AG04449 (cell line): ENCODE data around the gene PCBP3.
"Not testable (repeated sequence)": the region's sequence is repeated elsewhere in the genome, so short reads cannot be mapped to it uniquely, and the experiment has no call there.

Experiments
- CTCF ChIA-PET: fragments of 350-600 bp; formaldehyde crosslinking; extraction: SDS; loops from one replicate; lab custom pipeline; 2021; ENCODE audit warnings: antibody characterized with exemption; lab: Yijun Ruan, JAX
- POLR2A ChIA-PET: fragments of 400-600, 350-600 bp; formaldehyde crosslinking; extraction: SDS; loops from one replicate; lab custom pipeline; 2020; ENCODE audit warnings: antibody characterized with exemption, inconsistent platforms; lab: Yijun Ruan, JAX
- DNase-seq: peaks from one replicate; pipeline ENCODE4 v3.0.0-alpha.2; 2010; ENCODE audit warnings: low read depth, low spot score
- H3K4me3 ChIP-seq: 2 replicates; pipeline ENCODE4 v1.5.1; 2011; ENCODE audit warnings: low read depth, mild to moderate bottlenecking, control low read depth, low read length
- TF ChIP-seq, protein P1 (sequence below): IDR thresholded peaks from one replicate; pipeline ENCODE4 v1.5.1; 2011; ENCODE audit warnings: mild to moderate bottlenecking, moderate library complexity, low read length, control low read depth, inconsistent platforms; ENCODE audit not compliant: insufficient read depth; ENCODE audit errors: missing control alignments

The PCBP3 gene

DNA sequence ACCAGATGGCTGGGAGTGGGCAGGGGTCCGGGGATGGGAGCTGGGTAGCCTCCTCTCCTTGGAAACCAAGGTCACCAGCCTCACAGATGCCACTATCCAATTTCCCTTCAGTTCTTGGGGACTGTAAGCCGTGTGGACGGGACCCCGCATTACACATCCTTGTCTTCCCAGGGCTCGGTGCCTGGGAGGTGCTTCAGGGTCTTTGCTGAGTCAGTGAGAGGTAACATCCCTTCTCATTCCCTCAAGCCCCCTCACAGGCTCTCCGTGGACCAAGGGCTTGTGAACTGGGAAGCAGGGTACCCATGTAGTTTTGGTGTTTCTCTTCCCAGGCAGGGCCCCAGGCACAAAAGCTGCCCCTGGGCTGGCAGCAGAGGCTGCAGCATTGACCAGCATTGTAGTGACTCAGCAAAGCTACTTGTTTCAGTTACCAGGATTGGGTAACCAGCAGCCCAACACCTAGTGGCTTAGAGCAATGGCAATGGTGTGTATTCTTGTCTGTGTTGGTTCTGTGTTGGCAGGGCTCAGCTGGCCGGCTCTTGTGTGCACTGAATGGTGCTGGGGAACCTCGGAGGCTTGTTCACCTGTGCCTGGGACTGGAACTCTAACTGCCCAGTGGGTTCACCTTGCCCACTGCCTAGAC is 24.6 kb upstream of the PCBP3 start:
- DNase-seq, result no peak
- POLR2A ChIA-PET, result interaction anchor here (0.6 kb wide), 1 partner anchor 877 kb away, joined by 3 read pairs; no protein-coding TSS in a partner anchor
- TF ChIP-seq, protein P1, sequence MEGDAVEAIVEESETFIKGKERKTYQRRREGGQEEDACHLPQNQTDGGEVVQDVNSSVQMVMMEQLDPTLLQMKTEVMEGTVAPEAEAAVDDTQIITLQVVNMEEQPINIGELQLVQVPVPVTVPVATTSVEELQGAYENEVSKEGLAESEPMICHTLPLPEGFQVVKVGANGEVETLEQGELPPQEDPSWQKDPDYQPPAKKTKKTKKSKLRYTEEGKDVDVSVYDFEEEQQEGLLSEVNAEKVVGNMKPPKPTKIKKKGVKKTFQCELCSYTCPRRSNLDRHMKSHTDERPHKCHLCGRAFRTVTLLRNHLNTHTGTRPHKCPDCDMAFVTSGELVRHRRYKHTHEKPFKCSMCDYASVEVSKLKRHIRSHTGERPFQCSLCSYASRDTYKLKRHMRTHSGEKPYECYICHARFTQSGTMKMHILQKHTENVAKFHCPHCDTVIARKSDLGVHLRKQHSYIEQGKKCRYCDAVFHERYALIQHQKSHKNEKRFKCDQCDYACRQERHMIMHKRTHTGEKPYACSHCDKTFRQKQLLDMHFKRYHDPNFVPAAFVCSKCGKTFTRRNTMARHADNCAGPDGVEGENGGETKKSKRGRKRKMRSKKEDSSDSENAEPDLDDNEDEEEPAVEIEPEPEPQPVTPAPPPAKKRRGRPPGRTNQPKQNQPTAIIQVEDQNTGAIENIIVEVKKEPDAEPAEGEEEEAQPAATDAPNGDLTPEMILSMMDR, result no peak
- no peak overlapping the region for H3K4me3 ChIP-seq
- CTCF ChIA-PET, result interaction anchor here (1.6 kb wide), 1 partner anchor 63 kb away, joined by 5 read pairs; no protein-coding TSS in a partner anchor

DNA sequence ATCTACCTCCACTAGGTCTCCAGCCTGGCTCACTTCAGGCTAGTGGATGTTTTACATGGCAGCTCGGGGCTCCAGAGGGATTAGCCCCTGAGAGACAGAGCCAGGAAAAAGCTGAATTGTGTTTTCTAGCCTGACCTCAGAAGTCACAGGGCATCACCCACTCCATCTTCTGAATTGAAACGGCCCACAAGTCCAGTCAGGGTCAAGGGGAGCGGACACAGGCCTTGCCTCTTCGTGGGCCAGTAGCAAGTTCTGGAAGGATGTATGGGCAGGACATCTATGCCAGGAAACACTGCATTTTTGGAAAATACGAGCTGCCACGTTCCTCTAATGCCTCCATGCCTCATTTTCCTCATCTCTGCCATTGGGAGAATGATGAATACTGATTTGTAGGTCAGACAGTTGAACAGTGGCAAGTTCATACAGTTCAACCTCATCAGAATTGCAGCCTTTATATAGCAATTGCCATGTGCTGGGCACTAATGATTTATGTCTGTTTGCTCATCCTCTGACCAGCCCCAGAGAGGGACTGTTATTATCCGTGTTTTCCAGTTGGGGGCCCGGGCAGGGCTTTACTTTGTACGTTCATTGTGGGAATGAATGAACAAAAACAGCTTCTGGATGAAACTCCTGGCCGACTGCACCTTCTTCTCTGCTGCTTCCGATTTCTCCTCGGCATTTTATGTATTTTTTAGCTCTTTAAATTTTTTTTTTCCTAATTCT is 23.2 kb upstream of the PCBP3 start:
- TF ChIP-seq, protein P1, result no peak
- DNase-seq, result no peak
- CTCF ChIA-PET, result interaction anchor here (0.8 to 1.6 kb wide), 4 partner anchors 21 to 64 kb away, joined by 3 to 6 read pairs (median 4); no protein-coding TSS in a partner anchor
- H3K4me3 ChIP-seq, result no peak overlapping the region
- POLR2A ChIA-PET, result interaction anchor here (1.8 kb wide), 1 partner anchor 8 kb away, joined by 6 read pairs; no protein-coding TSS in a partner anchor

DNA sequence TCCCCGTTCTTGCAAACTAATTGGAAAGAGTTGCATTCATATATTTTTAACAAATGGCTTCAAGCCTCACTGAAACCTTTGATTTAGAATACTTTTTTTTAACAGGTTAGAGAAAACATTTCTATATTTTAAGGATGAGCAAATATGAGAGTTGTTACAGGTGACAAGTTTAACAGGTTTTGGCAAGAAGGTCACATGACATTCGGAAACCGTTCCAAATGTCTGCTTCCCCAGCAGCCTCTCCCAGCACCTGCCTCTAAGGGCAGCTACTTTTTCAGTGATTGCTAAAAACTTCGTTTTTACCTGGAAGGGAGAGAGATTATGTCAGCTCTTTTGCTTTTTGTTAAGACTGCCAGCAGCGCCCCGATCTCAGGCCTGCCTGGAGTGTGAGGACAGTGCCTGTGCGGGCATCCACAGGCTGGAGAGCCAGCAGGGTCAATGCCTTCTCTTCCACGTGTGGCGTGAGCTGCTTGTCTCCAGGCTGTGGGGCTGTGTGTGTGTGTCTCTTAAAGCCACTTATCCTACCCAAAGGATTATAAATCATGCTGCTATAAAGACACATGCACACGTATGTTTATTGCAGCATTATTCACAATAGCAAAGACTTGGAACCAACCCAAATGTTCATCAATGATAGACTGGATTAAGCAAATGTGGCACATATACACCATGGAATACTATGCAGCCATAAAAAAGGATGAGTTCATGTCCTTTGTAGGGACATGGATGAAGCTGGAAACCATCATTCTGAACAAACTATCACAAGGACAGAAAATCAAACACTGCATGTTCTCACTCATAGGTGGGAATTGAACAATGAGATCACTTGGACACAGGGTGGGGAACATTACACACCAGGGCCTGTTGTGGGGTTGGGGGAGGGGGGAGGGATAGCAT is 21.8 kb upstream of the PCBP3 start:
- DNase-seq, H3K4me3 ChIP-seq: not testable (repeated sequence)
- POLR2A ChIA-PET, result interaction anchor here (1.8 kb wide), 1 partner anchor 9 kb away, joined by 6 read pairs; no protein-coding TSS in a partner anchor
- CTCF ChIA-PET, result interaction anchor here (0.8 to 1.5 kb wide), 3 partner anchors 19 to 65 kb away, joined by 3 to 6 read pairs (median 3); no protein-coding TSS in a partner anchor

DNA sequence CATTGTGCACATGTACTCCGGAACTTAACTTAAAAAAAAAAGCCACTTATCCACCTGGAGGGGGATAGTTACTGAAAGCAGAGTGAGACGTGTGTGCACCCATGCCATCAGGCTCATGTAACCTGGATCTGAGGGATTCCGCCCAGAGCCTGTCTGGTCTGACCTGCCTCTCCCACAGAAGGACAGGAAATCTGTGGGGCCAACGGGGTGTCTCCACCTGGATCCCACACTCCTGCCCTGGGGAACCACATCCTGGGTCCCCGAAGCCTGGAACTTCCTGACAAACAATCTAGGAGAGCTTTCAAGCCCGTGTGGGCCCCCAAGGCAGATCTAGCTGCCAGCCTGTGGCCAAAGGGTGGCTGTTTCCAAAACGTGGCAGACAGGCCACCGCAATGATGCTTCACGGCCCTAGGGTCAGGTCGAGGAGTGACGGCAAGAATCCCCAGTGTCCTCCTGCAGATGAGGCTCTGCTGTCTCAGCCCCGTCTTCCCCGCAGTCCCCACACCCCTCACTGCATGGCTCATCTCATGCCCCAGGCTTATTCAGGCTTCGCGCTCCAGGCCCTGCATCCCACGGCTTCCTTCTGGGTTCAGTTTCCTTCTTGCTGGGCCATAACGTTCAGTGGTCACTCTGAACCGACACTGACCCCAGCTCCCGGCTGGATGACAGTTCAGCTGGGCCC is 21.0 kb upstream of the PCBP3 start:
- H3K4me3 ChIP-seq, result no peak overlapping the region
- TF ChIP-seq, protein P1, result no peak
- no peak for DNase-seq
- CTCF ChIA-PET, result no interaction called here
- POLR2A ChIA-PET, result no interaction called here

DNA sequence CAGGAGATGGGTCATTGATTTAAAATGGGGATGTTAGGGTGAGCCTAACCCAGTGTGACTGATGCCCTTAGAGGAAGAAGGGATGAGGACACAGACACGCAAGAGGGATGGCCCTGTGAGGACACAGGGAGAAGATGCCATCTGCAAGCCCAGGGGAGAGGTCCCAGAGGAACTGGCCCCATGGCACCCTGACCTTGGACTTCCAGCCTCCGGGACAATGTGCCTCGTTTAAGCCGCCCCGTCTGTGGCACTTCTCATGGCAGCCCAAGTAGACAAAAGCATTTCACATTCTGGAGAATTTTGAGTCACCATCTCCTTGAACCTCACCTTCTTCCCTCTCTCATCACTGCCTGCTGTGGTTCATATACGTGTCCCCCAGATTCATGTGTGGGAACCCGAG is 20.1 kb upstream of the PCBP3 start:
- H3K4me3 ChIP-seq, result no peak overlapping the region
- no peak for DNase-seq

DNA sequence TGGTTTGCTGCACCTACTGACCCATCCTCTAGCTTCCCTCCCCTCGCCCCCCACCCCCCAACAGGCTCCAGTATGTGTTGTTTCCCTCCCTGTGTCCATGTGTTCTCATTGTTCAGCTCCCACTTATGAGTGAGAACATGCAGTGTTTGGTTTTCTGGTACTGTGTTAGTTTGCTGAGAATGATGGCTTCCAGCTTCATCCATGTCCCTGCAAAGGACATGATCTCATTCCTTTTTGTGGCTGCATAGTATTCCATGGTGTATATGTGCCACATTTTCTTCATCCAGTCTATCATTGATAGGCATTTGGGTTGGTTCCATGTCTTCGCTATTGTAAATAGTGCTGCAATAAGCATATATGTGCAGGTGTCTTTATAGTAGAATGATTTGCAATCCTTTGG is 17.4 kb upstream of the PCBP3 start:
- DNase-seq, POLR2A ChIA-PET, H3K4me3 ChIP-seq: not testable (repeated sequence)
- CTCF ChIA-PET, result interaction anchor here (0.6 kb wide), 1 partner anchor 15 kb away, joined by 4 read pairs; no protein-coding TSS in a partner anchor

More for the DNA sequence above, 20.1 kb upstream of the PCBP3 start:
- TF ChIP-seq, protein P1, result no peak
- CTCF ChIA-PET, result no interaction called here
- POLR2A ChIA-PET, result no interaction called here
